Suprapubic skin (tissue), 4 donors: Measurements from ENCODE around the gene SHOC2. TPM values are rescaled to one million over a fixed set of nuclear protein-coding genes. Genes with fewer than 3 reads are reported as not detected.

Source experiments
- DNase-seq, 2 donors: peaks; one replicate each; pipeline ENCODE4 v3.0.0-alpha.2; 2019; ENCODE audit warnings: low spot score in 2 of 2
- H3K27ac ChIP-seq: fragments of 200-600 bp; sonication (generic); one replicate; pipeline ENCODE4 v1.5.1; 2019
- H3K27me3 ChIP-seq: fragments of 200-600 bp; sonication (generic); one replicate; pipeline ENCODE4 v1.5.1; 2019
- H3K36me3 ChIP-seq: fragments of 200-600 bp; sonication (generic); one replicate; pipeline ENCODE4 v1.5.1; 2019
- H3K4me1 ChIP-seq: fragments of 200-600 bp; sonication (generic); one replicate; pipeline ENCODE4 v1.5.1; 2019
- H3K4me3 ChIP-seq: fragments of 200-600 bp; sonication (generic); one replicate; pipeline ENCODE4 v1.5.1; 2019; ENCODE audit warnings: mild to moderate bottlenecking
- H3K9me3 ChIP-seq: fragments of 200-600 bp; sonication (generic); one replicate; pipeline ENCODE4 v1.5.1; 2019
- EP300 ChIP-seq: sonication (generic); formaldehyde crosslinking; IDR thresholded peaks from one replicate; pipeline ENCODE4 v1.6.1; 2017; ENCODE audit warnings: antibody characterized with exemption
- POLR2A ChIP-seq, 2 donors: fragments of 450-650 bp; IDR thresholded peaks; one replicate each; pipeline ENCODE4 v1.6.1; 2017; ENCODE audit warnings: antibody characterized with exemption in 2 of 2, mild to moderate bottlenecking in 2 of 2, moderate library complexity in 2 of 2
- POLR2AphosphoS5 ChIP-seq, 3 donors: sonication (generic); formaldehyde crosslinking; IDR thresholded peaks; one replicate each; pipeline ENCODE4 v1.6.1; 2017; ENCODE audit warnings: antibody characterized with exemption in 3 of 3
- WGBS: methylation state at CpG from one replicate; pipeline ENCODE4 v1.1.5; 2018; 5-methylcytosine and 5-hydroxymethylcytosine counted together
- total RNA-seq, 4 donors: library from RNA; depleted of rRNA; stranded (reverse); fragments of >200 nt; gene quantifications; one replicate each; pipeline ENCODE4 v1.1.0, GENCODE V29; 2016
- TF ChIP-seq, protein P1 (sequence below), 2 donors: fragments of 200-600 bp in 1 of 2; fragments of 450-650 bp in 1 of 2; sonication (generic) in 1 of 2; IDR thresholded peaks; one replicate each; pipeline ENCODE4 v1.5.1; 2016 to 2019; ENCODE audit warnings: antibody characterized with exemption in 2 of 2, mild to moderate bottlenecking in 1 of 2, moderate library complexity in 1 of 2

SHOC2 gene
- total RNA-seq, 4 donors from 2014 or later, result 33.8 to 80.8 (median 40.8) TPM

GRCh38 chr10:110932505-110933180, 13.2 kb downstream of the SHOC2 start:
- no peak overlapping the region for H3K27ac ChIP-seq
- peaks cover 31% of the 10 kb centered on the region for H3K4me1 ChIP-seq
- no peak overlapping the region for H3K4me3 ChIP-seq
- DNase-seq, result no peak
- 34% methylated on average over 1 of the region's 1 CpG for WGBS
- no peaks in the 10 kb centered on the region for H3K27me3 ChIP-seq
- no peaks in the 10 kb centered on the region for H3K36me3 ChIP-seq
- TF ChIP-seq, protein P1, sequence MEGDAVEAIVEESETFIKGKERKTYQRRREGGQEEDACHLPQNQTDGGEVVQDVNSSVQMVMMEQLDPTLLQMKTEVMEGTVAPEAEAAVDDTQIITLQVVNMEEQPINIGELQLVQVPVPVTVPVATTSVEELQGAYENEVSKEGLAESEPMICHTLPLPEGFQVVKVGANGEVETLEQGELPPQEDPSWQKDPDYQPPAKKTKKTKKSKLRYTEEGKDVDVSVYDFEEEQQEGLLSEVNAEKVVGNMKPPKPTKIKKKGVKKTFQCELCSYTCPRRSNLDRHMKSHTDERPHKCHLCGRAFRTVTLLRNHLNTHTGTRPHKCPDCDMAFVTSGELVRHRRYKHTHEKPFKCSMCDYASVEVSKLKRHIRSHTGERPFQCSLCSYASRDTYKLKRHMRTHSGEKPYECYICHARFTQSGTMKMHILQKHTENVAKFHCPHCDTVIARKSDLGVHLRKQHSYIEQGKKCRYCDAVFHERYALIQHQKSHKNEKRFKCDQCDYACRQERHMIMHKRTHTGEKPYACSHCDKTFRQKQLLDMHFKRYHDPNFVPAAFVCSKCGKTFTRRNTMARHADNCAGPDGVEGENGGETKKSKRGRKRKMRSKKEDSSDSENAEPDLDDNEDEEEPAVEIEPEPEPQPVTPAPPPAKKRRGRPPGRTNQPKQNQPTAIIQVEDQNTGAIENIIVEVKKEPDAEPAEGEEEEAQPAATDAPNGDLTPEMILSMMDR (IDR thresholded peaks at IDR 0.05), result no peak
- TF ChIP-seq EP300, result no peak
- no peak for TF ChIP-seq POLR2A (IDR thresholded peaks at IDR 0.05)
- TF ChIP-seq POLR2AphosphoS5 (IDR thresholded peaks at IDR 0.05), result no peak
- H3K9me3 ChIP-seq, result no peaks in the 10 kb centered on the region

DNA sequence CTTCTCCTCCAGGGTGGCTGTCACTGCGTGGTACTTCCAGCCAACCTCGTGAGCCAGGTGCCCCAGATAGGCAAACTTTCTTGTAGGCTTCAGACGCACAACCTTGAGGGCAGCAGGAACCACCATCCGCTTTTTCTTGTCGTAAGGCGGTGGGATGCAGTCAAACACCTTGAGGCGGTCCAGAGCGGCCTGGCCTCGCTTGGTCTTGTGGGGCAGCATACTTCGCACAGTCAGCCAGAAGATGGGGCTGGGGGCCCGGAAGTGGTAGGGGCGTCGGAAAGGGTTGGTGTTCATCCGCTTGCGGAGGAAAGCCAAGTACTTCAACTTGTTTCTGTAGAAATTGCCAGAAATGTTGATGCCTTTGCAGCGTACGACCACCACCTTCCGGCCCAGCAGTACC, 17.4 kb downstream of the SHOC2 start:
- Histone ChIP-seq H3K4me1 (peaks cover 21% of the 10 kb centered on the region), H3K27me3 (no peaks in the 10 kb centered on the region), H3K36me3 (no peaks in the 10 kb centered on the region), H3K27ac (no peak overlapping the region), H3K4me3 (no peak overlapping the region), H3K9me3 (no peaks in the 10 kb centered on the region)
- TF ChIP-seq, protein P1 (IDR thresholded peaks at IDR 0.05), result no peak
- TF ChIP-seq POLR2AphosphoS5 (IDR thresholded peaks at IDR 0.05) (no peak), POLR2A (IDR thresholded peaks at IDR 0.05) (no peak)
- WGBS, result 94% methylated on average over 18 of the region's 18 CpGs
- DNase-seq, result no peak

DNA sequence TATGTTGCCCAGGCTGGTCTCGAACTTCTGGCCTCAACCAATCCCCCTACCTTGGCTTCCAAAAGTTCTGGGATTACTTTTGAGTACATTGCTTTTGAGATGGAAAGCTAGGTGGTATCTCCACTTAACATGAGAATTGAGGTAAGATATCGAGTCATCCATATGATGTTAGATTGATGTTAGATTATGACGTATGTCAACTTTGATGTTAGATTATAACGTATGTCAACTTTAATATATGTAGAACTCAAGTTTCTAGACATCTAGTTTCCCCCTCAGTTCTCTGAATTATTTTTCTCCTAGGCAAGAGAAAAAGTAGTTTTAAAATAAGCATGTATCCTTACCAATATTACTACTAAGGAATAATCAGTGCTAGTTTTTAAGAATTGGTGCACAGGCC, 20.0 kb downstream of the SHOC2 start:
- Histone ChIP-seq H3K4me1 (peaks cover 6% of the 10 kb centered on the region), H3K4me3 (no peak overlapping the region), H3K36me3 (peaks cover 3% of the 10 kb centered on the region), H3K27ac (no peak overlapping the region), H3K9me3 (no peaks in the 10 kb centered on the region), H3K27me3 (no peaks in the 10 kb centered on the region)
- TF ChIP-seq POLR2AphosphoS5 (IDR thresholded peaks at IDR 0.05) (no peak), POLR2A (IDR thresholded peaks at IDR 0.05) (no peak), EP300 (no peak)
- TF ChIP-seq, protein P1 (IDR thresholded peaks at IDR 0.05), result no peak
- 92% methylated on average over 4 of the region's 4 CpGs for WGBS
- DNase-seq, result no peak

DNA sequence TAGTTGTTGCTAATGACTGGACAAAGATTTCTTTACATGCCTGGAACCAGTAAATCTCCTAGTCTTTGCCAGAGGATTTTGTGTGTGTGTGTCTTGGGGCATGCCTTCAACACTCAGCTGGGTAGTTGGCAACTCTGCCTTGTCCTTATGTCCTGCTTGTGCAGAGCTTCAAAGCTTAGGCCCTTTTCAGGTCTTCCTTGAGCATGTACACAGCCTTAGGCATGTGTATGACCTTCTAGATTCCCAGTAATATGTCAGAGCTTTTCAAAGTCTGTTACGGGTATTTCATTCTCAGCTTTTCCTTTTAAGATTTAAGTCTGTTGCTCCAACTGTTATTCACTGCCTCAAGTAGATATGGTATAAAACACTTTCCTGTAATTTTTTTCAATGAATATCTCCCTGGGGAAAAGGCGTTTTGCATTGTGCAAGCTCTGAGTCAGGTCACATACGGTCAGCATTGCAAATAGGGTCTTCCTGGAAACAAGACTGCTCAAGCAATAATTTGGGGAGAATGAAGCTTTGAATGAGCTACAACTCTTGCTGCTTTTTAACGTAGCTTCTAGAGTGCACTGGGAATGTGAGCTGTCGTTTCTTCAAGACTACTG, 25.5 kb downstream of the SHOC2 start:
- Histone ChIP-seq H3K4me3 (no peak overlapping the region), H3K27me3 (no peaks in the 10 kb centered on the region), H3K36me3 (peaks cover 3% of the 10 kb centered on the region), H3K4me1 (peaks cover 20% of the 10 kb centered on the region), H3K27ac (no peak overlapping the region), H3K9me3 (no peaks in the 10 kb centered on the region)
- WGBS, result 58% methylated on average over 5 of the region's 5 CpGs
- TF ChIP-seq POLR2AphosphoS5 (IDR thresholded peaks at IDR 0.05), result peak in 1 of 3 donors; percentile 7
- TF ChIP-seq, protein P1 (IDR thresholded peaks at IDR 0.05), result no peak
- no peak for DNase-seq

GRCh38 chr10:110946496-110946895, 27.1 kb downstream of the SHOC2 start:
- 69% methylated on average over 1 of the region's 1 CpG for WGBS
- H3K36me3 ChIP-seq, result peaks cover 3% of the 10 kb centered on the region
- no peak overlapping the region for H3K27ac ChIP-seq
- H3K4me3 ChIP-seq, result no peak overlapping the region
- peaks cover 20% of the 10 kb centered on the region for H3K4me1 ChIP-seq
- H3K9me3 ChIP-seq, result no peaks in the 10 kb centered on the region
- no peak for DNase-seq
- TF ChIP-seq POLR2AphosphoS5 (IDR thresholded peaks at IDR 0.05) (no peak), EP300 (no peak), POLR2A (IDR thresholded peaks at IDR 0.05) (no peak)
- TF ChIP-seq, protein P1 (IDR thresholded peaks at IDR 0.05), result no peak
- H3K27me3 ChIP-seq, result no peaks in the 10 kb centered on the region
